Measurements from ENCODE around the gene ATP11A. TPM values are rescaled to one million over a fixed set of nuclear protein-coding genes. Genes with fewer than 3 reads are reported as not detected.
"Not testable (repeated sequence)": the region's sequence is repeated elsewhere in the genome, so short reads cannot be mapped to it uniquely, and the experiment has no call there.

ATP11A gene
- total RNA-seq, 2 experiments from 2014 or later: 24.7 to 25.6 TPM

DNA sequence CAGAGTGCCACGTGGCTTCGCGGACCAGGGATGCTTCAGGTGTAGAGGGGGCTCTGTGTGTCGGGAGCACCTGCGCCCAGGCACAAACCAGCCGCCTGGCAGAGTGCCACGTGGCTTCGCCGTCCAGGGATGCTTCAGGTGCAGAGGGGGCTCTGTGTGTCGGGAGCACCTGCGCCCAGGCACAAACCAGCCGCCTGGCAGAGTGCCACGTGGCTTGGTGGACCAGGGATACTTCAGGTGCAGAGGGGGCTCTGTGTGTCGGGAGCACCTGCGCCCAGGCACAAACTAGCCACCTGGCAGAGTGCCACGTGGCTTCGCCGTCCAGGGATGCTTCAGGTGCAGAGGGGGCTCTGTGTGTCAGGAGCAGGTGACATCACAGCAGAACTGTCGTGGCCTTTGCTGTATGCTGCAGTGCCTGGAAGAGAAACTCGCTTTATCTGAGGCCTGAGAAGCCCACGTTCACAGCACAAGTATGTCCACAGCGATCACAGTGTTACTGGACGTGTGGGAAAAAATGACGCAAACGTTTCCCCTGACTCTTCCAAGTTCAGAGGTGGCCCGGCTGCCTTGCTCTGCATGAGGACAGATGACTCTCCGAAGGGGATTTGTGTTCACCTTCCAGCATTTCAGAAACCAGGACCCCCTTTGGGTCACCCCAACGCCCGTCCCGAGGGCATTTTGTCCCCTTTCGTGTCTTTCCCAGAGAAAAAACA lies 151.6 kb downstream of the ATP11A start:
- CTCF ChIA-PET; intact Hi-C loops (cut with micrococcal nuclease); DNase-seq; H3K27me3 Mint-ChIP-seq (ENCODE audit: low read depth); H3K27ac Mint-ChIP-seq; H3K4me3 Mint-ChIP-seq; H3K4me1 Mint-ChIP-seq (ENCODE audit: low read depth); H3K9me3 Mint-ChIP-seq: not testable (repeated sequence)
- peaks cover 23% of the 10 kb centered on the region for H3K36me3 Mint-ChIP-seq (ENCODE audit: low read depth)

DNA sequence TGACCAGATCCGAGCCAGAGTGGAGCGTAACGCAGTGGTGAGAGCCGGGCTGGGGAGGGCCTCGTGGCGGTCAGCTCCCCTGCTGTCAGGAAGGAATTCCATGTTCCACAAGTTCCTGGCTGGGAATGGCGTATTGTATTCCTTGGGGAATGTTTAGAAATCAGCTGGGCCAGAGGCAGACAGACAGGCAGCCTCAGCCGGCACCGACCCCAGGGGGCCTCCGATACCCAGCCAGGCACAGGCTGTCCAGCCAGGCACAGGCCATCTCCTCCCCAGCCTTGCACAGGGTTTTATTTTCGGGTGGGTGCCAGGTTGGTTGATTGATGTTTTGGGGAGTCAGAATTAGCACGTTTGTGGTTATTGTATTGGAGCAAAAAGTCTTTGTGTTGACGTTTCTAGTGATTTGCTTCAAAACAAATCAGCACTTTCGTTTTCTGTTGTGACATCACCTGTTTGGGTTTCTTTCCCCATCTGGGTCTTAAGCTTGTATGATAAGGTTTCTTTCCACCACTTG lies 152.6 kb downstream of the ATP11A start:
- H3K36me3 Mint-ChIP-seq (ENCODE audit: low read depth): peaks cover 19% of the 10 kb centered on the region
- no peaks in the 10 kb centered on the region for H3K27me3 Mint-ChIP-seq (ENCODE audit: low read depth)
- intact Hi-C loops (cut with micrococcal nuclease): no loop called here
- no peak overlapping the region for H3K4me3 Mint-ChIP-seq
- DNase-seq: no peak
- CTCF ChIA-PET: no interaction called here
- H3K27ac Mint-ChIP-seq: no peak overlapping the region
- H3K9me3 Mint-ChIP-seq: no peaks in the 10 kb centered on the region
- no peaks in the 10 kb centered on the region for H3K4me1 Mint-ChIP-seq (ENCODE audit: low read depth)

DNA sequence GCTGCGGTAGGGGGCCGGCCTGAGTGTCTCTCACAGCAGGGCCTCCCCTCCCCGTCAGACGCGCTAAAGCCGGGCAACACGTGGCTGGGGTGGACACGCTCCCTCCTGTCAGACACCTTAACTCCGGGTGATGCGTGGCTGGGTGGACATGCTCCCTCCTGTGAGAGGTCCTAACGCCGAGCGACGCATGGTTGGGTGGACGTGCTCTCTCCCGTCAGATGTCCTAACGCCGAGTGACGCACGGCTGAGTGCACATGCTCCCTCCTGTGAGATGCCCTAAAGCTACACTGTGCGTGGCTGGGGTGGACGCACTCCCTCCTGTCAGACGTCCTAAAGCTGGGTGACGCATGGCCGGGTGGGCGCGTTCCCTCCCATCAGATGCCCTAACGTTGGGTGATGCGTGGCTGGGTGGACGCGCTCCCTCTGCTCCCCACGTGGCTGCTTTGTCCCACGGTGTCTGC lies 153.1 kb downstream of the ATP11A start:
- no peak for DNase-seq
- H3K4me1 Mint-ChIP-seq (ENCODE audit: low read depth): no peaks in the 10 kb centered on the region
- no peaks in the 10 kb centered on the region for H3K9me3 Mint-ChIP-seq
- no peak overlapping the region for H3K4me3 Mint-ChIP-seq
- CTCF ChIA-PET: no interaction called here
- peaks cover 22% of the 10 kb centered on the region for H3K36me3 Mint-ChIP-seq (ENCODE audit: low read depth)
- no peaks in the 10 kb centered on the region for H3K27me3 Mint-ChIP-seq (ENCODE audit: low read depth)
- H3K27ac Mint-ChIP-seq: no peak overlapping the region
- intact Hi-C loops (cut with micrococcal nuclease): no loop called here

DNA sequence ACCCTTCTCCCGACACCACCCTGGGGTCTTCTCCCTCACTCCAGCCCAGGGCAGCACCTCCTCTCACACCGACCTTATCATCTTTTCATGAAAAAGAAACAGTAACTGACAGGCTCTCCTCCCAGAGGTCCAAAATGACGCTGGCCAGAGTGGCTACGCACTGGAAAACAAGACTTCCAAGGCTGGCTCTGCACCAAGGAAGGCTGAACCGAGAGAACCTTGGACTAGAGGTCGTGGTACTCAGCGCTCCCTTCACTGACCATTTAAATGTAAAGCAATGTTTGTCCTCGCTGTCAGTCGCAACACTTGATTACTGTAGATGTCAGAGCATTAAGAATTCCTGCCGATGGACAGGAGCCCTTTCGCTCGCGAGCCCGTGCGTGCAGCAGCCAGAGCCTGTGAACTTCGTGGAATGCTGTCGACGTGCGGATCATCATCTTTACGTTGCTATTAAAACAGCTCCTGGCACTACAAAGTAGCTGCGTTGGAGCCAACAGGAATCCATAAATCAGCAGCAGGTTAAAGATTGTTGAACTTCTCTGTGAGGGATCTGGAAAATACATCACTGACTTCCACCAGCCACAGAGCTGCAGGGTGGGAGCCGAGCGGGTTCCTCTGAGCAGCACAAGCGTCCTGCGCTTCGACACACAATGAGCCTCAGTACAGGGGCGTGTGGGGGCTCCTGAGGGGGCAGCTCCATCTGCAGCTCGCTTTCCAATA lies 153.7 kb downstream of the ATP11A start:
- Mint-ChIP-seq H3K9me3 (no peaks in the 10 kb centered on the region), H3K27me3 (ENCODE audit: low read depth) (no peaks in the 10 kb centered on the region), H3K36me3 (ENCODE audit: low read depth) (peaks cover 24% of the 10 kb centered on the region), H3K4me1 (ENCODE audit: low read depth) (no peaks in the 10 kb centered on the region), H3K4me3 (no peak overlapping the region), H3K27ac (no peak overlapping the region)
- intact Hi-C loops (cut with micrococcal nuclease): no loop called here
- no peak for DNase-seq
- CTCF ChIA-PET: no interaction called here

DNA sequence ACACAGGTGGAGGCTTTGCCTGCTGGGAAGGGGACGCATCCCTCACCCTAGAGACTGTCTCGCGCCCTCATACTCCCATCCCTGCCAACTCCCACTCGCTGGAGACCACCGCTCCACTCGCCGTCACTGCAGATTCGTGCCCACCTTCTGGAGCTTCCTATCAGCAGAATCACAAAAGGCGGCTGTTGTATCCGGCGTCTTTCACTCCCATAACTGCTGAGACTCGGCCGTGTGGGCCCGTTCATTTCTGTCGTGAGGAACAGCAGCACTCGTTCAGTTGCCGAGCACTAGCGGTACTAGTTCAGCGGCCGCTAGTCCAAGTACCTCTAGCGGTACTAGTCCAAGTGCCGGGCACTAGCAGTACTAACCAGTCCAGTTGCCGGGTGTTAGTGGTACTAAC lies 154.6 kb downstream of the ATP11A start:
- CTCF ChIA-PET: no interaction called here
- H3K36me3 Mint-ChIP-seq (ENCODE audit: low read depth): peaks cover 24% of the 10 kb centered on the region

DNA sequence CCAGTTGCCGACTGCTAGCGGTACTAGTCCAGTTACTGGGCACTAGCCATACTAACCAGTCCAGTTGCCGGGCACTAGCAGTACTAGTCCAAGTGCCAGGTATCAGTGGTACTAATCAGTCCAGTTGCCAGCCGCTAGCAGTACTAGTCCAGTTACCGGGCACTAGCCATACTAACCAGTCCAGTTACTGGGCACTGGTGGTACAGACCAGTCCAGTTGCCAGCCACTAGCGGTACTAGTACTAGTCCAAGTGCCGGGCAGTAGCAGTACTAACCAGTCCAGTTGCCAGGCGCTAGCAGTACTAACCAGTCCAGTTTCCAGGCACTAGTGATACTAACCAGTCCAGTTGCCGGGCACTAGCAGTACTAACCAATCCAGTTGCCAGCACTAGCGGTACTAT lies 155.0 kb downstream of the ATP11A start:
- Mint-ChIP-seq H3K27ac (no peak overlapping the region), H3K9me3 (no peaks in the 10 kb centered on the region), H3K27me3 (ENCODE audit: low read depth) (no peaks in the 10 kb centered on the region), H3K36me3 (ENCODE audit: low read depth) (peaks cover 24% of the 10 kb centered on the region), H3K4me3 (no peak overlapping the region), H3K4me1 (ENCODE audit: low read depth) (no peaks in the 10 kb centered on the region)
- no peak for DNase-seq
- CTCF ChIA-PET: no interaction called here
- intact Hi-C loops (cut with micrococcal nuclease): no loop called here

More for the DNA sequence above, 154.6 kb downstream of the ATP11A start:
- DNase-seq: no peak
- no peaks in the 10 kb centered on the region for H3K27me3 Mint-ChIP-seq (ENCODE audit: low read depth)
- no peaks in the 10 kb centered on the region for H3K9me3 Mint-ChIP-seq
- intact Hi-C loops (cut with micrococcal nuclease): no loop called here
- no peak overlapping the region for H3K27ac Mint-ChIP-seq
- no peak overlapping the region for H3K4me3 Mint-ChIP-seq
- H3K4me1 Mint-ChIP-seq (ENCODE audit: low read depth): no peaks in the 10 kb centered on the region

DNA sequence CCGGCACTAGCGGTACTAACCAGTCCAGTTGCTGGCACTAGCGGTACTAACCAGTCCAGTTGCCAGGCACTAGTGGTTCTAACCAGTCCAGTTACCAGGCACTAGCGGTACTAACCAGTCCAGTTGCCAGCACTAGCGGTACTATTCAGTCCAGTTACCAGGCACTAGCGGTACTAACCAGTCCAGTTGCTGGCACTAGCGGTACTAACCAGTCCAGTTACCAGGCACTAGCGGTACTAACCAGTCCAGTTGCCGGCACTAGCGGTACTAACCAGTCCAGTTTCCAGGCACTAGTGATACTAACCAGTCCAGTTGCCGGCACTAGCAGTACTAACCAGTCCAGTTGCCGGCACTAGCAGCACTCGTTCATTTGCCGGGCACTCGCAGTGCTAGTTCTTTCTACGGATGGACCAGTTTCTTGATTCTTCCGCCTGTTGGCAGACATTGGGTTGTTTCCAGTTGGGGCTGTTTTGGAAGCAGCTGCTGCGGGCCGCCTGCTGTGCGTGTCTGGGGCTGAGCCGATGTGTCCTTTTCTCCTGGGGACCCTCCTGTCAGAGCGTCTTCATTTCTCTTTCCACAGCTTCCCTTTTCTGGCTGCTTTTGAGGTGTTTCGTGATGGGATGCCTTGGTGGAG lies 155.8 kb downstream of the ATP11A start:
- Mint-ChIP-seq H3K27me3 (ENCODE audit: low read depth) (no peaks in the 10 kb centered on the region), H3K36me3 (ENCODE audit: low read depth) (peaks cover 24% of the 10 kb centered on the region), H3K4me3 (no peak overlapping the region), H3K9me3 (no peaks in the 10 kb centered on the region), H3K27ac (no peak overlapping the region), H3K4me1 (ENCODE audit: low read depth) (no peaks in the 10 kb centered on the region)
- CTCF ChIA-PET: no interaction called here
- no peak for DNase-seq
- intact Hi-C loops (cut with micrococcal nuclease): no loop called here

DNA sequence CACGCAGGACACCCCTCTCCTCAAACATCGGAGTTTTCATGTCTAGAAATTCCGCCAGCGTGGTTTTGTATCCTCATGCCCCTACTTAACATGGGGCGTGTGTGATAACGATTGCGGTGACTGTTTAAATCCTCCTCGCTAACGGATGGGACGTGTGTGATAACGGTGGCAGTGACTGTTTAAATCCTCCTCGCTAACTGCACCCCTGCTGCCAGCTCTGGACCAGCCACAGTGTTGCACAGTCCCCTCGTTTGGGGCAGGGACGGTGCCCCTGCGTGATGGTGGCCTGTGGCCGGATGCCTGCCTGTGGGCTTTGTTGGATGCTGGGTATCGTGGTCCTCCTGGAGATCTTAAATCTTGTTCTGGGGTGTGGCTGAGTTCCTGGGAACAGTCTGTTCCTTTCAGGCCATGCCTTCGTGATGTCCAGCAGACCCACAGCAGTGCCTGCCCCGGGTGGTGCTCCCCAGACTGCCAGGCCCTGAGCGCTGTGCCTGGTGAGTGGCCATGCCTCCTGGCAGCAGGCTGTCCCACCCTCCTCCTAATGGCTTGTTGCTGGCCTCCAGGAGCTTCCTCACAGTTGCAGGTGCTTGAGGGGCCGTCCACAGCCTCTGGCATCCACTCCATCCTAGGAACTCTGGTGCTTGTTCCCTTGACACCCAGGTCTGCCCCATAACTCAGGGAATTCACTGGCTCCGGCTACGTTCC lies 156.7 kb downstream of the ATP11A start:
- Mint-ChIP-seq H3K4me1 (ENCODE audit: low read depth) (no peaks in the 10 kb centered on the region), H3K27ac (no peak overlapping the region), H3K27me3 (ENCODE audit: low read depth) (no peaks in the 10 kb centered on the region), H3K4me3 (no peak overlapping the region), H3K36me3 (ENCODE audit: low read depth) (peaks cover 30% of the 10 kb centered on the region), H3K9me3 (no peaks in the 10 kb centered on the region)
- CTCF ChIA-PET: no interaction called here
- DNase-seq: no peak
- intact Hi-C loops (cut with micrococcal nuclease): no loop called here

DNA sequence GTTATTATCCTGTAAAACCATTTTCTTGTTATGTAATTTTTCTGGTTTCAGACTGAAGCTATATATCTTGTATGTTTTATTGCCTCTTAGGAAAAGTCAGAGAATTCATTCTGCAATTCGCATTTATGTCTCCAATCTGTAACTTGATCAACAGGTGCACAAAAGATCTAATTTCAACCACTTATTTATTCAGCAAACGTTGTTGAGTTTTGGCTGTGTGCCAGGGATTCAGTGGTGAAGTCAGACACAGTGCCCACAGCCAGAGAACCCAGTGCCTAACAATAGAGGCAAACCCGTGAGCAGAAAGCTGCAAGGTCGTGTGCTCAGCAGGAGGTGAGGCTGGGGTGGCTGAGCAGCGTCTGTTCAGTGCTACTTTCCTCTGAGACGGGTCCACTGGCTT lies 159.7 kb downstream of the ATP11A start:
- CTCF ChIA-PET: interaction anchor here (0.5 kb wide), 1 partner anchor 389 kb away, joined by 3 read pairs; no protein-coding TSS in a partner anchor
- H3K4me3 Mint-ChIP-seq: no peak overlapping the region

DNA sequence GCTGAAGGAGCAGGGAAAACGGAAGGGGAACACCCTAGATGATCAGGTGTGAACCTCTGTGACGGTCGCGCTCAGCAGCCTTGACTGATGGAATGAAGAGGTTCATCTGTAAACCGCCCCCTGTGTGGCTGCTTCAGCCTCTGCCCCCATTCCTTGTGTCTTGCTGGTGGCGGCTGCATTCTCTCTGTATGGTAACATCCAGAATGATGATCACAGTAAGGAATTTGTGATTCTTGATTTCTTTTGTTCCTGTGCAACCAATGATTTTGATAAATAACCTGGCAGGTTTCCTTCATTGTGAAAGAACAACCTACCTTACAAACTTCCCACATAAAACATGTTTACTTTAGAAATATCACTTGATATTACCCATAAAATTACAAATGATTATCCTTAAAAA lies 160.4 kb downstream of the ATP11A start:
- H3K27ac Mint-ChIP-seq: no peak overlapping the region
- intact Hi-C loops (cut with micrococcal nuclease): no loop called here
- H3K9me3 Mint-ChIP-seq: no peaks in the 10 kb centered on the region
- DNase-seq: no peak
- no peak overlapping the region for H3K4me3 Mint-ChIP-seq
- H3K27me3 Mint-ChIP-seq (ENCODE audit: low read depth): no peaks in the 10 kb centered on the region
- no peaks in the 10 kb centered on the region for H3K4me1 Mint-ChIP-seq (ENCODE audit: low read depth)
- CTCF ChIA-PET: no interaction called here
- peaks cover 31% of the 10 kb centered on the region for H3K36me3 Mint-ChIP-seq (ENCODE audit: low read depth)

More for the DNA sequence above, 159.7 kb downstream of the ATP11A start:
- no peak for DNase-seq
- Mint-ChIP-seq H3K4me1 (ENCODE audit: low read depth) (no peaks in the 10 kb centered on the region), H3K27ac (no peak overlapping the region), H3K36me3 (ENCODE audit: low read depth) (peaks cover 28% of the 10 kb centered on the region), H3K27me3 (ENCODE audit: low read depth) (no peaks in the 10 kb centered on the region), H3K9me3 (no peaks in the 10 kb centered on the region)
- intact Hi-C loops (cut with micrococcal nuclease): no loop called here

DNA sequence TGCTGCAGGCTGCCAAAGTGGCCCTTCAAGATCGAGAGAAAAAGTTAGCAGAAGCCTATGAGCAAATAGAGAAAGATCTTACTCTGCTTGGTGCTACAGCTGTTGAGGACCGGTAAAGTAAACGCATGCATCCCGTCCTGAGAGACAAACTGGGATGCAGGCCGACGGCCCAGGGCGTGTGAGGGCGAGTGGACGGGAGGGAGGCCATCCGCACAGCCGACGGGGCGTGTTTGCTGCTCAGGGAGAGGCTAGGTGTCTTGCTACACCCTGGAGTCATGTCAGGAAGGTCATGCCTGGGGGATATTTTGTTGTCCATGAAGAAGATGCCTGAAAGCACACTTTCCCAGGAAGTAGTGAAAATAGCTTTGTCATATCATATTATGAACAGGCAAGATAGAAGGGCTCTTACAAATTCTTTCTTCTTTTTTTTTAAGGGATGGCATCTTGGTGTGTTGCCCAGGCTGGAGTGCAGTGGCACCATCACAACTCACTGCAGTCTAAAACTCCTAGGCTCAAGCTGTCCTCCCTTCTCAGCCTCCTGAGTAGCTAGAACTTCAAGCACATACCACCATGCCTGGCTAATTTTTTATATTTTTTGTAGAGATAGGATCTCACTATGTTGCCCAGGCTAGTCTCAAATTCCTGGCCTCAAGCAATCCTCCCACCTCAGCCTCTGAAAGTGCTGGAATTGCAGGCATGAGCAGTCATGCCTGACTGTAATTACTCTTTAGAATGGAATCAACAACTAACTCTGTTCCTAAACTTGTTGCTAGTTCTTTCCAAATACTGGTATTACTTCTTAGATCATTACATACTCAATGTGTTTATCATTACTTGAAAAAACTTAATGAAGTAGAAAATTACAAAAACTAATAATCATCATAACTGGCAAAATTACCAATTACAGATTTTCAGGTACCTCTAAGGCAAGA lies 161.5 kb downstream of the ATP11A start:
- Mint-ChIP-seq H3K27me3 (ENCODE audit: low read depth) (no peaks in the 10 kb centered on the region), H3K36me3 (ENCODE audit: low read depth) (peaks cover 26% of the 10 kb centered on the region), H3K4me3 (no peak overlapping the region), H3K4me1 (ENCODE audit: low read depth) (no peaks in the 10 kb centered on the region), H3K27ac (no peak overlapping the region), H3K9me3 (no peaks in the 10 kb centered on the region)
- intact Hi-C loops (cut with micrococcal nuclease): no loop called here
- no peak for DNase-seq
- CTCF ChIA-PET: no interaction called here
